SK-MEL-5 (cell line): ENCODE results near the gene MYORG. TPM values are rescaled to one million over a fixed set of nuclear protein-coding genes. Genes with fewer than 3 reads are reported as not detected.
"Not testable (repeated sequence)": the region's sequence is repeated elsewhere in the genome, so short reads cannot be mapped to it uniquely, and the experiment has no call there.

Experiments used
- DNase-seq: peaks from one replicate; pipeline ENCODE4 v3.0.0-alpha.2; 2016; ENCODE audit warnings: low read depth, low spot score
- in situ Hi-C: cut with HindIII; loops from 2 replicates; pipeline ENCODE4 v1.10.0; 2016; ENCODE audit warnings: low sequenced_read_pairs, high pct_unique_total_duplicates, low pct_unique_long_range_greater_than_20kb
- total RNA-seq: library from RNA; depleted of rRNA; stranded (reverse); fragments of >200 nt; shearing (Covaris generic); gene quantifications from 2 replicates; pipeline ENCODE4 v1.2.3, GENCODE V29; 2014

The MYORG gene
- total RNA-seq, 1 experiment from 2014 or later: 0.66 TPM

DNA sequence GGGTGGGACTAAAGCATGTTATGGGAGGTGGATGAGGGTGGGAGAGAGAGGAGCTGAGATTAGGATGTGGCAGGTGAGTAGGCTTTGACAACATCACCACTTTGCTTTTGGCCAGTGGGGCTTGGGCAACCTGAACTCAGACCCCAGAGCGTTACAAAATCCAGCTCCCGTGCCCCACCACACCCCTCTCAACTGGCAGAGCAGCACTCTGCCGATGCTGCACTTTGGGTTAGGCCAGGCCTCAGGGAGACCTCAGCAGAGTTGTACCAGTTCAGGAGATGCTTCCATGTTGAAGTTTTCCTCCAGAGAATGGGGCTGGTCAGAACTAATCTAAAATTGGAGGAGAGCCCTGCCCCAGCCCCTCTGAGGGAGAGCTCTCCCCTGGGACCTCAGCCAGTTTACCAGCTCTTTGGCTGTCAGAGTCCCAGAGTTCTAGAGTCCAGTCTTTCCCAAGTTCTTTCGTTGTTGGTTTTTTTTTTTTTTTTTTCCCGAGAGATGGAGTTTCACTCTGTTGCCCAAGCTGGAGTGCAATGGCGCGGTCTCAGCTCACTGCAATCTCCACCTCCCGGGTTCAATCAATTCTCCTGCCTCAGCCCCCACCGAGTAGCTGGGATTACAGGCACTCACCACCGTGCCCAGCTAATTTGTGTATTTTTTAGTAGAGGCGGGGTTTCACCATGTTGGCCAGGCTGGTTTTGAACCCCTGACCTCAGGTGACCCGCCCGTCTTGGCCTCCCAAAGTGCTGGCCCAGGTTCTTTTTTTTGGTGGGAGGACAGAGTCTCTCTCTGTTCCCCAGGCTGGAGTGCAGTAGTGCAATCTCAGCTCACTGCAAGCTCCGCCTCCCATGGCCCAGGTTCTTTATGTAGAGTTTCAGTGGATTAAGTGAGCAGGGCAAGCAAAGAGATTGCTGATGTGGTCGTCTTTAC lies 29.6 kb downstream of the MYORG start:
- in situ Hi-C loops: no loop called here
- no peak for DNase-seq

GRCh38 chr9:34343605-34344004 lies 33.1 kb downstream of the MYORG start:
- DNase-seq: no peak
- in situ Hi-C loops: no loop called here

- in situ Hi-C loops: no loop called here
- DNase-seq: no peak
These were observed 33.6 kb downstream of the MYORG start for GRCh38 chr9:34343090-34343489.

DNA sequence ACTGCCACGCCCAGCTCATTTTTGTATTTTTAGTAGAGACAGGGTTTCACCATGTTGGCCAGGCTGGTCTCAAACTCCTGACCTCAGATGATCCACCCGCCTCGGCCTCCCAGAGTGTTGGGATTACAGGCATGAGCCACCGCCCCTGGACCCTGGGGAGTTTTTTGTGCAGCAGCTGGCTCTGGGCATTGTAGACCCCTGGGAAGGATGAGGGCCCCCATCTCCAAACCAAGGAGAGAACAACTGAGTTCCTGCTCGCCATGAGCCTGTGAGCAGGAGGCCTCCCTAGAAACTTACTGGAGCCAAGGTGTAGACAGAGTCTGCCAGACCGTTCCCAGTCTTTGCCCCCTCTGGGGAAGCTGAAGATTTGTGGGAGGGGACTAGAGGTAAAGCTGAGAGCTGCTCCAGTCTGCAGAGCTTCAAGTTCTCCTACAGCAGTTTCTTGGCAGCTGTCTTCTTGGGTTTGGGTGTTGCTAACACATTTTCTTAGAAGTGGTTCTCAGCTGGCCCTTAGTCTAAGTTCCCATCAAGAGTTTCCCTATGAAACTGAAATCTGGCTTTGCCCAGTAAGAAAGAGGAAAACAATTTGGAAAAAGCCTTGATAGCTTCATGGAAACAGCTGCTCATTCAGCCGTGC lies 34.9 kb downstream of the MYORG start:
- DNase-seq: no peak
- in situ Hi-C loops: no loop called here

DNA sequence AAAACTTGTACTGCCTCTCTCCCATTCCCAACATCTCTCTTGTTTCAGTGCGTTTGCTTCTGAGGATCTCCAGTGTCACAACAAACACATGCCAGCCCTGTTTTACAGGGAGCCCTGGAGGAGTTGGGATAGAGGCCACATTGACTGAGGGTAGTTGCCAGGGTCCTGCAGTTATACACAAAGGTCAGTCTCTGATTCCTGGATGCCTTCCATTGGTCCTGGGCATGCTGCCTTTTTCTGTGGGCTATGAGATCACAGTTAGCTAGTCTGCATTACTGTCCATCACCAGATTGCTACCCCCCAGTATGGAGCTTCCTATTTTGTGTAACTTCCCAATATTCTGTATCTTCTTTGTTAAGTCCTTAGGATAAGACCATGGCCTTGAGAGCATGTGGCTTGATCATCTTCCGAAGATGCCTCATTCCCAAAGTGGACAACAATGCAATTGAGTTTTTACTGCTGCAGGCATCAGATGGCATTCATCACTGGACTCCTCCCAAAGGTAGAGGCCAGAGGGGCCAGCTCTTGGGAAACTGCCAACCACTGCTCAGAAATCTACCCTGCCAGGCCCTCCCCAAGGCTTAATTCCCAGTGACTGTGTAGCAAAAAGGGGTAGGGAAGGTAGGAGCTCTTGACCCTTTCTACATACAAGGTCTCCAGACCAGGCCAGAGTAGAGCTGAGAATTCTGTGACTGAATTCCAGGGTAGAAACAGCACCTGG lies 37.9 kb downstream of the MYORG start:
- in situ Hi-C loops: no loop called here
- DNase-seq: no peak

DNA sequence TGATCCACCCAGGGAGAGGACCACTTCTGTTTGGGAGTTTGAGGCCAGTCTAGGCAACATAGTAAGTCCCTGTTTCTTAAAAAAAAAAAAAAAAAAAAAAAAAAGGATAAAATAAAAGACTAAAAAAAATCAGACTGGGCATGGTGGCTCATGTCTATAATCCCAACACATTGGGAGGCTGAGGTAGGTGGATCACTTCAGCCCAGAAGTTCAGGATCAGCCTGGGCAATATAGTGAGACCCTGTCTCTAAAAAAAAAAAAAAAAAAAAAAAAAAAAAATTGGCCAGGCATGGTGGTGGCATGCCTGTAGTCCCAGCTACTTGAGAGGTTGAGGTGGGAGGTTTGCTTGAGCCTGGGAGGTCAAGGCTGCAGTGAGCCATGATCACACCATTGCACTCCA lies 38.6 kb downstream of the MYORG start:
- in situ Hi-C loops, DNase-seq: not testable (repeated sequence)

DNA sequence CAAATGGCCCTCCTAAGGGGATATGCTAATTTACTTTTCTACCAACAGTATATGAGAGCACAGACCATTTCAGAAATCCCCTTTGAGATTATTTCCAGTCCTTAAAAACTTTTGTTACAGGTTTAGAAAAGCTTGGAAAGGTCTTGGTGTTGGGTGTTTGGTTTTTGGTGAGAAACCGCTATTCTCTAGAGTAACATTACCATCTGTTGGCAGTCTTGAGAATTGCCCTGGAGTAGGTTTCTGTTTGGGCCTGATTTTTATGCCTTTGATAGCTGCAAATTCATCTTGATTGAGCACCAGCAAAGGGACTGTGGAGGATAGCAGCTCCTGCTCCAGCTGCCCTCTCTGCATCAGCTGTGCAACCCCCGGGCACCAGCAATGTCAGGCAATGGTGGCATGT lies 39.3 kb downstream of the MYORG start:
- in situ Hi-C loops: no loop called here
- DNase-seq: peak; percentile 17

DNA sequence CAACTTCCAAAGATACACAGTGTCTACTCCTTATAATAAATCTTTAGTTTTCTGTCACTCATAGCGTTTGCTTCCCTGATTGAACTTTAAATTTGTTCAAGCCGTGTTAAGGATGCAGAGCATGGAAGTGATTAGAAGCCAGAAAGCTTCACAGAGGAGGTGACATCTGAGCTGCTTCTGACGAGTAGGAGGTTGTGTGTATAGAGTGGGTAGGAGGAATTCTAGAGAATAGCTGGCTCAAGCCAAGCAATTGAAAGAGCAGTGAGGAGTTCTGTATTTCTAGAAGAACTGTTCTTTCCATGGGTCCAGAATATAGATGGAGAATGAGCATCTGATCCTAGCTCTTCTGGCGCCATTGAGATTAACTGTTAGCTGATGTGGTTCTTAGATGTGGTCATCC lies 41.3 kb downstream of the MYORG start:
- in situ Hi-C loops: no loop called here
- no peak for DNase-seq

DNA sequence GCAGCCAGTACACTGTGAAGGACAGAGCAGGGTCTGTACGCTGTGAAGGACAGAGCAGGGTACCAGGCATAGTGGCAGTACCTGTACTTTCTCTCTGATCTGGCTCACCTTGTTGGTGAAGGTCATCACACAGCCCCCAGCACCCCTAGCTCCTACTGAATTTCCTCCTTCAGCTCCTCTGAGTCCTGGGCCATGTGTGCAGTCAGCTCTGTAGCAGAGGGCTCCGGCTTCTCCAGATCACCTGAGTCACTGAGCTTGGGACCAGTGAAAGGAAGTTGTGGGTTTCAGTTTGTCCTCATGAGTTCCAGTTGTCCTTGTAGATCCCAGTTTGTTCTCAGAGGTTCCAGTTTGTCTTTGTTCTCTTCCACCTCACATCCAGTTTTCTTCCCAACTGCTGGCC lies 41.8 kb downstream of the MYORG start:
- in situ Hi-C loops: no loop called here
- peak; percentile 28 for DNase-seq

- peak; percentile 98 for DNase-seq
- in situ Hi-C loops: no loop called here
These were observed 42.3 kb downstream of the MYORG start for GRCh38 chr9:34334337-34334824.

- DNase-seq: no peak
- in situ Hi-C loops: no loop called here
These were observed 42.9 kb downstream of the MYORG start for GRCh38 chr9:34333836-34334235.

GRCh38 chr9:34332076-34332964 lies 44.4 kb downstream of the MYORG start:
- in situ Hi-C loops: no loop called here
- peak; percentile 73 for DNase-seq

GRCh38 chr9:34331196-34331595 lies 45.5 kb downstream of the MYORG start:
- no peak for DNase-seq
- in situ Hi-C loops: no loop called here

DNA sequence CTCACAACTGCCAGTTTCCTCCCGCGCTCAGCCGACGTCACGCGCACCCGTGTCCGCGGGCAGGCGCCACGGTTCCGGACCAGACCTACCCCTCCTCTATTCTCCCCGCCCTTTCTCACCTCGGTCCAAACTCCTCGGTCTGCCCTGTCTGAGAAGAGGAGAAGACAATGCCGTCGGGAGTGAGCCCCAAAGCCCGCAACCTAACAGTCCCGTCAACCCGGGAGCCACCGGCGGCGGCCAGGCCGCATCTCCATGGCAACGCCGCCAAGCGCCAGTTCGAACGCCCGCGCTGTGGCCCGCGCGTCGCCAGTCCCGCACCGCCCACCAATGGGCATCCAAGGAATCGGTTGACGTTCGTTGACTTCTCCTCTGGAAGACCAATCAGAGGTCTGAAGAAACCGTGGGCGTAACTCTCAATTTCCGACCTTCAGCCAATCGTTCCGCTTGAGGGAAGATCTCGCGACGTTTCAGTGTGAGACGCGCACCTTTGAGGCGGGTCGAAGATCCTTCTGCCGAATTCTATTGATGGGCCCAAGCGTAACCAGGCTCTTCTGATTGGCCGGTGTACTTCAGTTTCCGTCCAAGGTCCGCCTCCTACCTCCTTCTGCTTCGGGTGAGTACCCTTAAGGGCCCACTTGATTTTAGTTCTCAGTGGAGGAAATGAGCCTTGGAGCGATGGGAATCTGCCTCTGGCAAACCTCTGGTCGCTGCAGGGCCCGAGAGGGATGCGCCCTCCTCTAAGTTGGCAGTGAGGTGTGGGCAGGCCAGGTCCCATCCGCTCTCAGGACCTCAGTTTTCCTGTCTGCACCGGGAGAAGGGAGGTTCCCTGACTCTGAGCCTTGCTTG lies 47.5 kb downstream of the MYORG start, which contains the start of the genes KIF24 and NUDT2:
Gene KIF24 (minus strand): TSS at position 282 of the 846 bp plus-strand sequence. CDS start 17,922 bp downstream, outside the sequence.
Gene NUDT2 (plus strand): TSS at position 583 of the 846 bp plus-strand sequence. CDS start 9,471 bp downstream, outside the sequence.
- in situ Hi-C loops: no loop called here
- DNase-seq: peak; percentile 100

GRCh38 chr9:34328500-34328986 lies 48.2 kb downstream of the MYORG start:
- no peak for DNase-seq
- in situ Hi-C loops: no loop called here

- in situ Hi-C loops: no loop called here
- DNase-seq: no peak
These were observed 50.0 kb downstream of the MYORG start for GRCh38 chr9:34326690-34327089.
